ENCODE data around the gene MIDN.

Gene MIDN

GRCh38 chr19:1274852-1275259 lies 26.5 kb downstream of the MIDN start:
- FAIRE-seq (no peak), DNase-seq (ENCODE audit: insufficient read length, low spot score) (no peak)
- TF ChIP-seq POLR2A (IDR thresholded peaks at IDR 0.05; ENCODE audit: low read depth, low read length), result no peak

GRCh38 chr19:1275260-1275975 lies 27.0 kb downstream of the MIDN start, which contains the start of gene FAM174C:
TSS of gene FAM174C (plus strand) at chr19:1275530. CDS start at chr19:1275550, 20 bp downstream.
- DNase-seq (ENCODE audit: insufficient read length, low spot score) (peak; percentile 93), FAIRE-seq (no peak)
- TF ChIP-seq POLR2A (IDR thresholded peaks at IDR 0.05; ENCODE audit: low read depth, low read length), result peak; percentile 82; the same call in 1 of the 2 replicates

- 0 out of 2 replicates have a peak, but pooled peaks have one; percentile 24 for TF ChIP-seq POLR2A (IDR thresholded peaks at IDR 0.05; ENCODE audit: low read depth, low read length)
- DNase-seq (ENCODE audit: insufficient read length, low spot score) (no peak), FAIRE-seq (no peak)
Measured at GRCh38 chr19:1275976-1276627, 27.7 kb downstream of the MIDN start.

GRCh38 chr19:1276628-1277022 lies 28.2 kb downstream of the MIDN start:
- DNase-seq (ENCODE audit: insufficient read length, low spot score), result no peak
- no peak for TF ChIP-seq POLR2A (IDR thresholded peaks at IDR 0.05; ENCODE audit: low read depth, low read length)
- no peak for FAIRE-seq

GRCh38 chr19:1277061-1277460 lies 28.7 kb downstream of the MIDN start:
- DNase-seq (ENCODE audit: insufficient read length, low spot score), result no peak
- TF ChIP-seq POLR2A (IDR thresholded peaks at IDR 0.05; ENCODE audit: low read depth, low read length), result no peak
- FAIRE-seq, result no peak

- TF ChIP-seq POLR2A (IDR thresholded peaks at IDR 0.05; ENCODE audit: low read depth, low read length), result no peak
- no peak for DNase-seq (ENCODE audit: insufficient read length, low spot score)
- no peak for FAIRE-seq
Measured at GRCh38 chr19:1278074-1278473, 29.7 kb downstream of the MIDN start.

GRCh38 chr19:1278713-1279660 lies 30.6 kb downstream of the MIDN start:
- no peak for TF ChIP-seq POLR2A (IDR thresholded peaks at IDR 0.05; ENCODE audit: low read depth, low read length)
- FAIRE-seq, result no peak

GRCh38 chr19:1279782-1280341 lies 31.5 kb downstream of the MIDN start:
- no peak for FAIRE-seq
- no peak for TF ChIP-seq POLR2A (IDR thresholded peaks at IDR 0.05; ENCODE audit: low read depth, low read length)
- peak; percentile 91 for DNase-seq (ENCODE audit: insufficient read length, low spot score)

More at GRCh38 chr19:1278713-1279660, 30.6 kb downstream of the MIDN start:
- DNase-seq (ENCODE audit: insufficient read length, low spot score), result no peak

GRCh38 chr19:1280636-1281568 lies 32.5 kb downstream of the MIDN start:
- FAIRE-seq (no peak), DNase-seq (ENCODE audit: insufficient read length, low spot score) (no peak)
- no peak for TF ChIP-seq POLR2A (IDR thresholded peaks at IDR 0.05; ENCODE audit: low read depth, low read length)

GRCh38 chr19:1281569-1282287 lies 33.3 kb downstream of the MIDN start:
- FAIRE-seq, result no peak

GRCh38 chr19:1282588-1283206 lies 34.3 kb downstream of the MIDN start:
- TF ChIP-seq POLR2A (IDR thresholded peaks at IDR 0.05; ENCODE audit: low read depth, low read length), result no peak
- DNase-seq (ENCODE audit: insufficient read length, low spot score), result no peak
- FAIRE-seq, result no peak

More at GRCh38 chr19:1281569-1282287, 33.3 kb downstream of the MIDN start:
- no peak for TF ChIP-seq POLR2A (IDR thresholded peaks at IDR 0.05; ENCODE audit: low read depth, low read length)
- no peak for DNase-seq (ENCODE audit: insufficient read length, low spot score)
